ENCODE measurements around the gene EBF4.

- no peak for TF ChIP-seq CTCF (conservative IDR thresholded peaks at IDR 0.05 in 1 of 2, IDR thresholded peaks at IDR 0.05 in 1 of 2; ENCODE audit: extremely low read depth in 1 of 2, insufficient read depth in 1 of 2, low read depth in 1 of 2, low read length in 2 of 2)
- no peak for TF ChIP-seq EZH2 (IDR thresholded peaks at IDR 0.05; ENCODE audit: borderline replicate concordance, low read length)
Observed at GRCh38 chr20:2706688-2707352, 14.2 kb downstream of the EBF4 start.

Data from mammary epithelial cell (primary cell).